Activated T-cell treated with anti-CD3 and anti-CD28 coated beads, Interleukin-2, amount 50 U/mL, for 1 hour (primary cell): ENCODE data around the gene MAT2A.
A peak's percentile ranks its signal among the peaks of the same experiment; 100 is the strongest.

Experiments
- DNase-seq: peaks from one replicate; pipeline ENCODE4 v3.0.0-alpha.2; 2020

Gene MAT2A

DNA sequence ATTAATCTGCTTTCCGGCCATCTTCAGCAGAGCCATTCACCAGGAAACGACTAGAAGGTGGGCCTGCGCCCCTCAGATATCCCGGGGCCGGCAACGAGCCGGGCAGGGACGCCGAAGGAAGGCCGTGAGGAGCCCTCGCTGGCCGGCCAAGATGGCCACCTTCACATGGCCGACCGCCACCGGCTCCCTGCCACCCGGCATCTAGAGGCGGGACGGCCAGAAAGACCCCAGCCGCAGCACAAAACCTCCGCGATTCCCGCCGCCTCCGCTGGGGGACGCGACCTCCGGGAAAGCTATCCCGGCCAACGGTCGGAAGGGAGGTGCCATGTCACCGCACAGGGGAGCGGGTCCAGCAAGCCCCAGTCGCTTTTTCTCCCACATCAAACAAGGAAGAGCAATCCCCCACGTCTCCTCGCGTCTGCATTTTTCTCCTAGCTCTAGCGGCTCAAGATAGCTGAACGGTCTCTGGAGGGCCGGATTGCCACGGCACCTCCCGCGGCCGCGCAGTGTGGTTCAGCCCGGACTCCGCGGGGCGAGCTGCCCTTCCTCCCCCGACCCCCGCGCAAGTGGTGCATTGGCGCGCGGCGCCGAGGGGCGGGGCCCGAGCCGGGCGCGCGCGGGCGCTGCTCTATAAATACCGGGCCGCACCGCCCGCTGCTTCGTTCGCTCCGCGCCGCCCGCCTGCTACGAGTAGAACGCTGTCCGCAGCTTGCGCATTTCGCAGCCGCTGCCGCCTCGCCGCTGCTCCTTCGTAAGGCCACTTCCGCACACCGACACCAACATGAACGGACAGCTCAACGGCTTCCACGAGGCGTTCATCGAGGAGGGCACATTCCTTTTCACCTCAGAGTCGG, at the start of gene MAT2A:
MAT2A (plus strand) TSS at position 662 of the 854 bp plus-strand sequence; CDS start at position 782, 120 bp downstream.
- peak; percentile 92 for DNase-seq

GRCh38 chr2:85490861-85491755, 47.9 kb upstream of the MAT2A start:
- no peak for DNase-seq

GRCh38 chr2:85496436-85496835, 42.5 kb upstream of the MAT2A start:
- no peak for DNase-seq

DNA sequence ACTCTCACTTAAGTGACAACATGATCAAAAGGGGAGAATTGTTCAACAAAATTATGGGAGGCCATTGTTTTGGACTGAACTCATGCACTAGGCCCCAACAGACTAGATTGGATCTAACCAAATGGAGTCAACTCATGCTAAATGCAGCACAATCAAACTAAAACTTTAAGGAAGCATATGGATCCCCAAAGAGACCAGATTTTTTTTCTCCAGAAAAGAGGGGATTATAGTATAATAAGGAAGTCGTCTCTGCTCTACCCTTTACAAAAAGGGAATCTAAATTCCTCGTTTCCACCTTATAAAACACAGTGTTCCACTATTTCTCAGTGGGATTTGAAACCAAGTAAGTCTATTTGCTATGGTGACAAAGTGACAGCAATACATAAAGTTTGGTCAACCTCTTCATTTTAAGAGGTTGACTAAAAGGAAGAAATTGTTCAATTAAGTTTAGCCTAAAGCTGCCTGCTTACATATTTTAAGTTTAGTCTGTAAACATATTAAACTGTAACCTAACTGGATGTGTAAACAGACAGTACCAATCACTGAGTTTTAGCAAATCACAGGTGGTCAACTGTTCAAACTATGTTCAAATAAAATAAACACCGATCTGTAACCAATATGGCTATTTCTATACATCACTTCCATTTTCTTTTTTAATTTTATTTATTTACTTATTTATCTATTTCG, 40.9 kb upstream of the MAT2A start:
- no peak for DNase-seq

GRCh38 chr2:85501248-85501647, 37.7 kb upstream of the MAT2A start:
- DNase-seq: no peak

DNA sequence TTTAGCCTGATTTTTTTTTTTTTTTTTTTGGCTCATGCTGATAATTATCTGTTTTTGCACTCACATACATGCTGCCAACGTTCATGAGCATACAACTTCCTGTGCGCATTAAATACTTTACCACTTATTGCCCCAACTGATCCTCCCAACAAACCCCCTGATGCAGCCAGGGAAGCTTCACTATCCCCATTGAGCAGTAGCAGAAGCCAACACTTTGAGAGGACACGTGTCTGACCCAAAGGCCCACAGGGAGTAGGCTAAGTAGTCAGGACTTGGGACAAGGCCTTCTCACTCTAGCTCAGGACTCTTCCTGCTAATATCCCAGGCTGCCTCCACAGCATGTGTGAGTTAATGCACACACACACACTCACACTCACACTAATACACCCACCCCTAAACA, 36.2 kb upstream of the MAT2A start:
- DNase-seq: no peak

GRCh38 chr2:85503168-85503850, 35.7 kb upstream of the MAT2A start:
- no peak for DNase-seq

- no peak for DNase-seq
Observed at GRCh38 chr2:85503851-85504777, 34.9 kb upstream of the MAT2A start.

- DNase-seq: no peak
Observed at GRCh38 chr2:85504778-85505261, 34.1 kb upstream of the MAT2A start.

DNA sequence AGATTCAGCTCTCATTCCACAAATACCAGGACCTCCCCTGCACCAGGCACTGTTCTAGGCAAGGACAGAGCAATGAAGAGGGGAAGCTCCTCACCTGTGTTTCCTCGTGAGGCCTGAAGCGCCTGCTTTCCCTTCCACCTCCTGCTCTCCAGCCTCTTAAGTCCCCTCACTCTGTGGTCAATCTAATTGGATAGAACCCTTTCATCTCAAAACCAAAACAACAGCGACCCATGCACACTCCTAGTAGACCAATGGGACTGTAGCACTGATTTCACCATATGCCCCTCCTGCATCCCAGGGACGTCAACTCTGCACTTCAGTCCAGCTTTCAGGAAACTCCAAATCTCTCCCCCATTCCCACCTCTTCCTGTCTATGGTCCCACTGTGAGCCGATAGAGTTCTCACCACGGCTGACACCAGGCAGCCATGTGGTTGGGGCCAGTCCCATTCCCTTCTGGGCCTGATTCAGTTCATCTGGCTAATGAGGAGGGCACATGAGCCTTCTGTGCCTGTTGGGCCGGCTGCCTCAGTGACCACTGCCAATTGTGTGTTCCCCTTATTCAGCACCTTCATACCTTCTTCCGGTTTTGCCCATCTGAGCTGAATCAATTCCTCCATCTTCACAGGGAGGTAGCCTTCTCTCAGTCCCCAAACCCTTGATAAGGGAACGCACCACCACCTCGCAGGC, 33.3 kb upstream of the MAT2A start:
- no peak for DNase-seq

- DNase-seq: no peak
Observed at GRCh38 chr2:85506768-85507181, 32.2 kb upstream of the MAT2A start.

- no peak for DNase-seq
Observed at GRCh38 chr2:85511008-85511811, 27.8 kb upstream of the MAT2A start.

DNA sequence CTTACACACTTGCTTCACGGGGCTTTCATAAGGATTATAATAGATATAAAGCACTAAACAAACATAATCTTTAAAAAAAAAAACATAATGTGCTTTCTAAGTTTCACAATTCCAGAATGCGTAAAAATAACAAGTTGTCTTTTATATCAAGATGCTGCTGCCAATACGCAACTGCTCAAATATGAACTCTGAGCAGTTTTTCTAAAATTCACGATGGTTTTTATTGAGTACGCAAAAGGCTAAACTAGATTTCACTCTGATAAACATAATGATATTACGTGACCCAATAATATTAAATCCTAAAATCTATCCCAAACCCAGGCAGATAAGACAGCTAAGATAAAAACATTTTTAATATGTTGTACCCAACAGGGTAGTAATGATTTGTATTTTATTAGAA, 24.6 kb upstream of the MAT2A start:
- no peak for DNase-seq

GRCh38 chr2:85516653-85517389, 22.1 kb upstream of the MAT2A start:
- DNase-seq: no peak

DNA sequence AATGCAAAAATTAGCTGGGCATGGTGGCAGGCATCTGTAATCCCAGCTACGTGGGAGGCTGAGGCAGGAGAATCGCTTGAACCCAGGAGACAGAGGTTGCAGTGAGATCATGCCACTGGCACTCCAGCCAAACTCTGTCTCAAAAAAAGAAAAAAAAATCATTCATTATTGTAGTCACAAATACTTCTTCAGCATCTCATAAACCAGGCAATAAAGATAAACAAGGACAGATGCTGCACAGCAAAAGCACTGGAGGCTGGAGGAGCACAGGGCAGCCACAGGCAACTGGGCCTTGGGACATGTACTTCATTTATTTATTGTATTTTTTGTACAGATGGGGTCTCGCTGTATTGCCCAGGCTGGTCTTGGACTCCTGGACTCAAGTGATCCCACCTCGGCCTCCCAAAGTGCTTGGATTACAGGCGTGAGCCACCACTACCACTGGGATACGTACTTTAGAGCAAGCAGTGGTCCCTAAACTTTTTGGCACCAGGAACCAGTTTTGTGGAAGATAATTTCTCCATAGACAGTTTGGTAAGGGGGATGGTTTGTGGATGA, 16.8 kb upstream of the MAT2A start:
- DNase-seq: no peak

DNA sequence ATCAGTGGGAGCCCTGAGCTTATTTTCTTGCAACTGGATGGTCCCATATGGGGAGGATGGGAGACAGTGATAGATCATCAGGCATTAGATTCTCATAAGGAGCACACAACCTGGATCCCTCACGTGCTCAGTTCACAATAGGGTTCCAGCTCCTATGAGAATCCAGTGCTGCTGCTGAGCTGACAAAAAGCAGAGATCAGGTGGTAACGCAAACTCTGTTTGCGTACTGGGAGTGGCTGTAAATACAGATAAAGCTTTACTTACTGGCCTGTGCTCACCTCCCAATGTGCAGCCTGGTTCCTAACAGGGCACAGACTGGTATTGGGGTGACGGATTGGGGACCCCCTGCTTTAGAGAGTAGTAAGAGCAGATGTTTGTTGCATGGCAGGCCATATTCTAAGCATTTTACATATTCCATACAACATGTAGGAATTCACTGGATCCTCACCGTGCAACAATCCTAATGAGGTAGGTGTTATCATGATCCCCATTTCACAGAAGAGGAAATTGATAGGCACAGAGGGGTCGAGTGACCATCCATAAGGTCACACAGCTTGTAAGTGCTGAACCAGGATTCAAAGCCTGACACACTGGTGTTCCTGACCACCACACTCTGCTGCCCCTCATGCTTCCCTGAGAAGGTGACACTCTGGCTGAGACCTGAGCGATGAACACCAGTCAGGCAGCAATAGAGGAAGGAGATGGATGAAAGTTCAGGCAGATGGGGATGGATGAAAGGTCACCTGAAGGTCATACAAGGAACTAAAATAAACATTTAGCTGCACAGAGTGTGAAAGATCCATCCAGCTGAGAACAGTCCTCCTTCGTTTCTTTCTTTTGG, 15.7 kb upstream of the MAT2A start:
- no peak for DNase-seq

- DNase-seq: no peak
Observed at GRCh38 chr2:85523903-85524335, 15.0 kb upstream of the MAT2A start.
